Neutrophil (primary cell): ENCODE data around the gene LARGE1.

Source experiments
- H3K27ac ChIP-seq: fragments of 200-600 bp; sonication (generic); 2 replicates; pipeline ENCODE4 v1.5.1; 2016; ENCODE audit warnings: mild to moderate bottlenecking, moderate library complexity
- H3K27me3 ChIP-seq: fragments of 200-600 bp; sonication (generic); 2 replicates; pipeline ENCODE4 v1.6.0; 2016; ENCODE audit warnings: mild to moderate bottlenecking
- H3K36me3 ChIP-seq: fragments of 200-600 bp; sonication (generic); 2 replicates; pipeline ENCODE4 v1.5.1; 2017
- H3K4me1 ChIP-seq, 2 experiments: fragments of 200-600 bp in 1 of 2; sonication (generic) in 1 of 2; 1 replicate in 1 of 2; 2 replicates in 1 of 2; pipeline versions ENCODE4 v1.5.1 to v1.6.1; 2013 to 2016; ENCODE audit warnings: low read depth in 1 of 2, low read length in 1 of 2, mild to moderate bottlenecking in 1 of 2, moderate library complexity in 1 of 2; ENCODE audit not compliant: control insufficient read depth in 1 of 2, insufficient read depth in 1 of 2
- H3K4me3 ChIP-seq, 2 experiments: fragments of 200-600 bp in 1 of 2; sonication (generic) in 1 of 2; 1 replicate in 1 of 2; 2 replicates in 1 of 2; pipeline ENCODE4 v1.5.1; 2013 to 2016; ENCODE audit warnings: low read depth in 1 of 2, low read length in 1 of 2, mild to moderate bottlenecking in 1 of 2, moderate library complexity in 1 of 2
- H3K9me3 ChIP-seq: fragments of 200-600 bp; sonication (generic); 2 replicates; pipeline ENCODE4 v1.5.1; 2016
- CTCF ChIP-seq: fragments of 200-600 bp; sonication (generic); IDR thresholded peaks from 2 replicates; pipeline ENCODE4 v1.5.1; 2016; ENCODE audit warnings: antibody characterized with exemption

The LARGE1 gene

DNA sequence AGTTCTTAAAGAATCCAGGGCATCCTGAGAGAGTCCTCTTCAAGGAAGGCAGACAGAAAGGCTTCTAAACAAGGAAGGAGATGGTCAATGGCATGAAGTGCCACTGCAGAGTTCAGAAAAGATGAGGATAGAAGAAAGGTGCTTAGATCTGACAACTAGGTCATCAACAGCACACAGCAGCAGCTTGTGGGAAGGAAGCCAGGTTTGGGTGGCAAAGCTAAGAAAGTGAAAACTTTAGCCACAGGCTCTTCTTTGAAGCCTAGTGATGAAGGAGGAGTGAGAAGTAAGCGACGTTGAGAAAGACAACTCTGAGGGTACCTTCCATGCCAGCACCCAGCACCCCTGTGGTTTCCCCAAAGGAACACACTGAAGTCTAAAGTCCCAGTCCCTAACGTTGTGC is 92.0 kb downstream of the LARGE1 start:
- Histone ChIP-seq H3K27ac (no peak overlapping the region), H3K4me1 (no peaks in the 10 kb centered on the region), H3K4me3 (no peak overlapping the region), H3K9me3 (no peaks in the 10 kb centered on the region), H3K36me3 (no peaks in the 10 kb centered on the region), H3K27me3 (no peaks in the 10 kb centered on the region)
- no peak for TF ChIP-seq CTCF

GRCh38 chr22:33825761-33826160 is 94.5 kb downstream of the LARGE1 start:
- no peaks in the 10 kb centered on the region for H3K4me1 ChIP-seq
- H3K9me3 ChIP-seq: no peaks in the 10 kb centered on the region
- H3K36me3 ChIP-seq: no peaks in the 10 kb centered on the region
- no peak overlapping the region for H3K27ac ChIP-seq
- H3K4me3 ChIP-seq: no peak overlapping the region
- H3K27me3 ChIP-seq: no peaks in the 10 kb centered on the region
- no peak for TF ChIP-seq CTCF

GRCh38 chr22:33823552-33823951 is 96.7 kb downstream of the LARGE1 start:
- TF ChIP-seq CTCF: no peak
- Histone ChIP-seq H3K27me3 (no peaks in the 10 kb centered on the region), H3K4me3 (no peak overlapping the region), H3K9me3 (no peaks in the 10 kb centered on the region), H3K4me1 (no peaks in the 10 kb centered on the region), H3K36me3 (no peaks in the 10 kb centered on the region), H3K27ac (no peak overlapping the region)

- no peaks in the 10 kb centered on the region for H3K36me3 ChIP-seq
- no peaks in the 10 kb centered on the region for H3K27me3 ChIP-seq
- H3K4me3 ChIP-seq: no peak overlapping the region
- H3K27ac ChIP-seq: no peak overlapping the region
- no peaks in the 10 kb centered on the region for H3K9me3 ChIP-seq
- H3K4me1 ChIP-seq: no peaks in the 10 kb centered on the region
- TF ChIP-seq CTCF: no peak
These were observed 99.0 kb downstream of the LARGE1 start for GRCh38 chr22:33821290-33821689.

- Histone ChIP-seq H3K27me3 (no peaks in the 10 kb centered on the region), H3K4me3 (no peak overlapping the region), H3K36me3 (no peaks in the 10 kb centered on the region), H3K4me1 (no peaks in the 10 kb centered on the region), H3K27ac (no peak overlapping the region), H3K9me3 (no peaks in the 10 kb centered on the region)
- TF ChIP-seq CTCF: no peak
These were observed 100.5 kb downstream of the LARGE1 start for GRCh38 chr22:33819743-33820142.

DNA sequence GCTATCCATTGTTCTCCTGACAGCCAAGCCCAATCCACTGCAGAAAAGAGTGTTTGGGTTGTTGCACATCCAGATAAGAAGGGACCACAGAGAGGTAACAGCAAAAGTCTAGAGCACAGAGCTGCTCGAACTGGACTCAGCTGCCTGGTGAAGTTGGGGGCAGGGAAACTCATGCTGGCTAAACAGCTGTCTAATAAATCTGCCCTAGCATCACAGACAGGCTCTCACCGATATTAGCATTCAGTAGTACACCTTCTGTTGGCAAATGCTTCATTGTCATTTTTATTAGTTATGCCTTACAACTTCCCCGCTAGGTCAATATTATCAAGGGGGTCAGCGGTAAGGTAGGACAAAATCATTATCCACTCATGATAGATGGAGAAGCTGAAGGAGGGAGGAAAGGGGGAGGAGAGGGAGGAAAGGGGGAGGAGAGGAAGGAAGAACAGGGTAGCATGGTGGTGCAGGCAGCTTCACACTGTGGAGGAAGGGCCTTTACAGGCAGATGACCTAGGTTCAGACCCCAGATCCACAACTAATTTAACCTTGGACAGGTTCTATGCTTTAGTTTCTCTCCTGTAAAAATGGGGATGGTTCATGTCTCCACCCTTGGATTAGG is 102.7 kb downstream of the LARGE1 start:
- Histone ChIP-seq H3K4me3 (no peak overlapping the region), H3K36me3 (no peaks in the 10 kb centered on the region), H3K27me3 (no peaks in the 10 kb centered on the region), H3K4me1 (no peaks in the 10 kb centered on the region), H3K27ac (no peak overlapping the region), H3K9me3 (no peaks in the 10 kb centered on the region)
- no peak for TF ChIP-seq CTCF
